HepG2 (cell line): Measurements from ENCODE around the gene RCC1. TPM values are rescaled to one million over a fixed set of nuclear protein-coding genes. Genes with fewer than 3 reads are reported as not detected.

Source experiments
- CBX2 ChIP-seq, 2 experiments: fragments of 200-600 bp in 1 of 2; sonication (generic); formaldehyde crosslinking in 1 of 2; IDR thresholded peaks; 2 replicates each; pipeline versions ENCODE4 v1.7.0 to v1.8.1; 2018 to 2022; ENCODE audit warnings: low read depth in 2 of 2, low read length in 1 of 2, mild to moderate bottlenecking in 1 of 2, missing genetic modification reagents in 1 of 2
- HNRNPL ChIP-seq: fragments of 200-400 bp; formaldehyde crosslinking; IDR thresholded peaks from 2 replicates; pipeline ENCODE4 v1.6.1; 2017; ENCODE audit warnings: mild to moderate bottlenecking, low read depth, low read length
- IKZF5 ChIP-seq: IDR thresholded peaks from 2 replicates; pipeline ENCODE4 v1.6.1; 2018; ENCODE audit warnings: missing genetic modification reagents, mild to moderate bottlenecking, missing compliant biosample characterization
- KDM4B ChIP-seq: sonication (generic); formaldehyde crosslinking; IDR thresholded peaks from 2 replicates; pipeline ENCODE4 v1.4.0; 2020; ENCODE audit warnings: missing genetic modification reagents
- MLXIP ChIP-seq: sonication (generic); formaldehyde crosslinking; IDR thresholded peaks from 2 replicates; pipeline ENCODE4 v1.9.0; 2021; ENCODE audit warnings: missing genetic modification reagents, borderline replicate concordance
- MTA3 ChIP-seq: sonication (generic); formaldehyde crosslinking; IDR thresholded peaks from 2 replicates; pipeline ENCODE4 v1.4.0; 2020; ENCODE audit warnings: missing genetic modification reagents
- NFYC ChIP-seq: IDR thresholded peaks from 2 replicates; pipeline ENCODE4 v1.6.1; 2016; ENCODE audit warnings: missing genetic modification reagents, missing compliant biosample characterization
- SAP130 ChIP-seq: IDR thresholded peaks from 2 replicates; pipeline ENCODE4 v1.6.1; 2016; ENCODE audit warnings: low read depth
- SRSF4 ChIP-seq: fragments of 200-400 bp; formaldehyde crosslinking; IDR thresholded peaks from one replicate; pipeline ENCODE4 v1.6.1; 2018; ENCODE audit warnings: mild to moderate bottlenecking, low read depth, low read length, moderate library complexity; ENCODE audit not compliant: poor library complexity, severe bottlenecking
- ZNF251 ChIP-seq: sonication (generic); formaldehyde crosslinking; IDR thresholded peaks from 2 replicates; pipeline ENCODE4 v1.9.0; 2021; ENCODE audit warnings: mild to moderate bottlenecking, missing genetic modification reagents
- ZNF333 ChIP-seq: sonication (generic); formaldehyde crosslinking; IDR thresholded peaks from 2 replicates; pipeline ENCODE4 v1.4.0; 2020; ENCODE audit warnings: mild to moderate bottlenecking, missing genetic modification reagents, borderline replicate concordance
- ZNF335 ChIP-seq: sonication (generic); formaldehyde crosslinking; IDR thresholded peaks from 2 replicates; pipeline ENCODE4 v1.4.0; 2020; ENCODE audit warnings: missing genetic modification reagents
- ZNF558 ChIP-seq: sonication (generic); formaldehyde crosslinking; IDR thresholded peaks from 2 replicates; pipeline ENCODE4 v1.9.0; 2022; ENCODE audit warnings: mild to moderate bottlenecking, missing genetic modification reagents, borderline replicate concordance
- ZNF761 ChIP-seq: sonication (generic); formaldehyde crosslinking; conservative IDR thresholded peaks from 2 replicates; pipeline ENCODE4 v1.4.0; 2020; ENCODE audit warnings: mild to moderate bottlenecking, missing genetic modification reagents
- ZNF784 ChIP-seq: sonication (generic); formaldehyde crosslinking; IDR thresholded peaks from 2 replicates; pipeline ENCODE4 v1.5.1; 2020; ENCODE audit warnings: missing genetic modification reagents, mild to moderate bottlenecking, borderline replicate concordance
- ZNF816 ChIP-seq: sonication (generic); formaldehyde crosslinking; IDR thresholded peaks from 2 replicates; pipeline ENCODE4 v1.8.0; 2022; ENCODE audit warnings: missing genetic modification reagents, mild to moderate bottlenecking, borderline replicate concordance
- ZNF883 ChIP-seq: sonication (generic); formaldehyde crosslinking; IDR thresholded peaks from 2 replicates; pipeline ENCODE4 v1.5.1; 2020; ENCODE audit warnings: mild to moderate bottlenecking, missing genetic modification reagents; ENCODE audit errors: not compliant biosample characterization
- polyA plus RNA-seq, 8 experiments: library from polyadenylated mRNA; depleted of rRNA in 3 of 8; stranded (reverse) in 7 of 8; unstranded in 1 of 8; fragments of >200 nt; fragmentation: Illumina TruSeq in 4 of 8; extraction: Trizol in 4 of 8; gene quantifications; 2 replicates each; pipeline versions ENCODE4 v1.2.1 to v1.2.3, GENCODE V29; 2011 to 2016; ENCODE audit warnings: low read depth in 4 of 8, missing spikeins in 1 of 8, mixed read lengths in 1 of 8; ENCODE audit not compliant: insufficient read depth in 1 of 8
- total RNA-seq, 5 experiments: library from RNA; depleted of rRNA; stranded (reverse); fragments of >200 nt; fragmentation: Illumina TruSeq; extraction: Trizol; gene quantifications; 2 replicates each; pipeline ENCODE4 v1.2.3, GENCODE V29; 2016; ENCODE audit warnings: low read depth in 1 of 5
- TF ChIP-seq, protein P1 (sequence below): sonication (generic); formaldehyde crosslinking; IDR thresholded peaks from 2 replicates; pipeline ENCODE4 v1.4.0; 2020; ENCODE audit warnings: missing genetic modification reagents
- TF ChIP-seq, protein P2 (sequence below): sonication (generic); formaldehyde crosslinking; conservative IDR thresholded peaks from 2 replicates; pipeline ENCODE4 v1.5.0; 2020; ENCODE audit warnings: missing genetic modification reagents
- TF ChIP-seq, protein P3 (sequence below): IDR thresholded peaks from 2 replicates; pipeline ENCODE4 v1.6.1; 2016; ENCODE audit warnings: missing genetic modification reagents, missing compliant biosample characterization

Gene RCC1
- total and polyA plus RNA-seq, 2 of the 13 experiments (the other 11 are each of a cell fraction or from before 2014, with no cell fraction given), result 47.2 to 80.8 TPM

GRCh38 chr1:28506907-28507246 is 1.0 kb downstream of the RCC1 start (continued):
- TF ChIP-seq ZNF761 (CRISPR knock-in tag), result no peak
- TF ChIP-seq SAP130 (CRISPR knock-in tag), result 0 out of 2 replicates have a peak, but pooled peaks have one; percentile 14
- TF ChIP-seq CBX2 (IDR thresholded peaks at IDR 0.05; ENCODE audit: low read depth, low read length), result no peak
- no peak for TF ChIP-seq CBX2 (CRISPR knock-in tag; IDR thresholded peaks at IDR 0.05; ENCODE audit: low read depth)
- 0 out of 2 replicates have a peak, but pooled peaks have one; percentile 3 for TF ChIP-seq NFYC
- TF ChIP-seq ZNF816, result no peak
- TF ChIP-seq MLXIP (CRISPR knock-in tag), result no peak
- no peak for TF ChIP-seq ZNF335 (CRISPR knock-in tag)
- no peak for TF ChIP-seq IKZF5 (CRISPR knock-in tag)
- TF ChIP-seq ZNF251 (CRISPR knock-in tag), result no peak
- no peak for TF ChIP-seq HNRNPL
- TF ChIP-seq MTA3 (CRISPR knock-in tag), result no peak
- no peak for TF ChIP-seq ZNF558 (CRISPR knock-in tag)
- no peak for TF ChIP-seq SRSF4
- no peak for TF ChIP-seq ZNF333 (CRISPR knock-in tag)
- TF ChIP-seq, protein P1, sequence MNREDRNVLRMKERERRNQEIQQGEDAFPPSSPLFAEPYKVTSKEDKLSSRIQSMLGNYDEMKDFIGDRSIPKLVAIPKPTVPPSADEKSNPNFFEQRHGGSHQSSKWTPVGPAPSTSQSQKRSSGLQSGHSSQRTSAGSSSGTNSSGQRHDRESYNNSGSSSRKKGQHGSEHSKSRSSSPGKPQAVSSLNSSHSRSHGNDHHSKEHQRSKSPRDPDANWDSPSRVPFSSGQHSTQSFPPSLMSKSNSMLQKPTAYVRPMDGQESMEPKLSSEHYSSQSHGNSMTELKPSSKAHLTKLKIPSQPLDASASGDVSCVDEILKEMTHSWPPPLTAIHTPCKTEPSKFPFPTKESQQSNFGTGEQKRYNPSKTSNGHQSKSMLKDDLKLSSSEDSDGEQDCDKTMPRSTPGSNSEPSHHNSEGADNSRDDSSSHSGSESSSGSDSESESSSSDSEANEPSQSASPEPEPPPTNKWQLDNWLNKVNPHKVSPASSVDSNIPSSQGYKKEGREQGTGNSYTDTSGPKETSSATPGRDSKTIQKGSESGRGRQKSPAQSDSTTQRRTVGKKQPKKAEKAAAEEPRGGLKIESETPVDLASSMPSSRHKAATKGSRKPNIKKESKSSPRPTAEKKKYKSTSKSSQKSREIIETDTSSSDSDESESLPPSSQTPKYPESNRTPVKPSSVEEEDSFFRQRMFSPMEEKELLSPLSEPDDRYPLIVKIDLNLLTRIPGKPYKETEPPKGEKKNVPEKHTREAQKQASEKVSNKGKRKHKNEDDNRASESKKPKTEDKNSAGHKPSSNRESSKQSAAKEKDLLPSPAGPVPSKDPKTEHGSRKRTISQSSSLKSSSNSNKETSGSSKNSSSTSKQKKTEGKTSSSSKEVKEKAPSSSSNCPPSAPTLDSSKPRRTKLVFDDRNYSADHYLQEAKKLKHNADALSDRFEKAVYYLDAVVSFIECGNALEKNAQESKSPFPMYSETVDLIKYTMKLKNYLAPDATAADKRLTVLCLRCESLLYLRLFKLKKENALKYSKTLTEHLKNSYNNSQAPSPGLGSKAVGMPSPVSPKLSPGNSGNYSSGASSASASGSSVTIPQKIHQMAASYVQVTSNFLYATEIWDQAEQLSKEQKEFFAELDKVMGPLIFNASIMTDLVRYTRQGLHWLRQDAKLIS (CRISPR knock-in tag), result peak; percentile 23; the same call in 1 of the 2 replicates
- TF ChIP-seq ZNF883 (CRISPR knock-in tag), result no peak
- TF ChIP-seq KDM4B (CRISPR knock-in tag), result no peak
- TF ChIP-seq, protein P2, sequence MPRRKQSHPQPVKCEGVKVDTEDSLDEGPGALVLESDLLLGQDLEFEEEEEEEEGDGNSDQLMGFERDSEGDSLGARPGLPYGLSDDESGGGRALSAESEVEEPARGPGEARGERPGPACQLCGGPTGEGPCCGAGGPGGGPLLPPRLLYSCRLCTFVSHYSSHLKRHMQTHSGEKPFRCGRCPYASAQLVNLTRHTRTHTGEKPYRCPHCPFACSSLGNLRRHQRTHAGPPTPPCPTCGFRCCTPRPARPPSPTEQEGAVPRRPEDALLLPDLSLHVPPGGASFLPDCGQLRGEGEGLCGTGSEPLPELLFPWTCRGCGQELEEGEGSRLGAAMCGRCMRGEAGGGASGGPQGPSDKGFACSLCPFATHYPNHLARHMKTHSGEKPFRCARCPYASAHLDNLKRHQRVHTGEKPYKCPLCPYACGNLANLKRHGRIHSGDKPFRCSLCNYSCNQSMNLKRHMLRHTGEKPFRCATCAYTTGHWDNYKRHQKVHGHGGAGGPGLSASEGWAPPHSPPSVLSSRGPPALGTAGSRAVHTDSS (CRISPR knock-in tag), result no peak
- no peak for TF ChIP-seq ZNF784
- TF ChIP-seq, protein P3, sequence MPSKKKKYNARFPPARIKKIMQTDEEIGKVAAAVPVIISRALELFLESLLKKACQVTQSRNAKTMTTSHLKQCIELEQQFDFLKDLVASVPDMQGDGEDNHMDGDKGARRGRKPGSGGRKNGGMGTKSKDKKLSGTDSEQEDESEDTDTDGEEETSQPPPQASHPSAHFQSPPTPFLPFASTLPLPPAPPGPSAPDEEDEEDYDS, result no peak
